NCI-H1105 treated with DMSO at 0.1 percent for 48 hours (cell line): ENCODE data around the gene MRM2.

Experiments
- DNase-seq: peaks from one replicate; lab custom pipeline; 2025; lab: John Stamatoyannopoulos, UW

Gene MRM2

GRCh38 chr7:2247141-2247995 lies 5.4 kb upstream of the MRM2 start:
- no peak for DNase-seq

GRCh38 chr7:2245883-2246675 lies 4.1 kb upstream of the MRM2 start:
- no peak for DNase-seq

GRCh38 chr7:2244404-2244995 lies 2.5 kb upstream of the MRM2 start:
- no peak for DNase-seq

- no peak for DNase-seq
Observed at GRCh38 chr7:2243458-2243857, 1.5 kb upstream of the MRM2 start.

GRCh38 chr7:2242541-2243429 lies 780 bp upstream of the MRM2 start:
- DNase-seq, result peak; percentile 22

GRCh38 chr7:2239242-2239641 lies 2.8 kb downstream of the MRM2 start:
- DNase-seq, result no peak

- DNase-seq, result no peak
Observed at GRCh38 chr7:2237109-2237602, 4.8 kb downstream of the MRM2 start.

GRCh38 chr7:2233926-2234325 lies 8.1 kb downstream of the MRM2 start:
- DNase-seq, result no peak

- peak; percentile 84 for DNase-seq
Observed at GRCh38 chr7:2232766-2233520, 9.1 kb downstream of the MRM2 start, which contains the start of gene MAD1L1. TSS of gene MAD1L1 (minus strand) at chr7:2232945. CDS start at chr7:2230133, 2,812 bp downstream.

- peak; percentile 25 for DNase-seq
Observed at GRCh38 chr7:2231992-2232765, 9.8 kb downstream of the MRM2 start.

GRCh38 chr7:2230882-2231281 lies 11.1 kb downstream of the MRM2 start:
- no peak for DNase-seq

- no peak for DNase-seq
Observed at GRCh38 chr7:2230226-2230625, 11.8 kb downstream of the MRM2 start.

GRCh38 chr7:2229467-2229866 lies 12.5 kb downstream of the MRM2 start:
- DNase-seq, result no peak

- no peak for DNase-seq
Observed at GRCh38 chr7:2228921-2229320, 13.1 kb downstream of the MRM2 start.

- DNase-seq, result no peak
Observed at GRCh38 chr7:2227699-2228098, 14.3 kb downstream of the MRM2 start.

- DNase-seq, result no peak
Observed at GRCh38 chr7:2225830-2226229, 16.2 kb downstream of the MRM2 start.

GRCh38 chr7:2225336-2225735 lies 16.7 kb downstream of the MRM2 start:
- DNase-seq, result no peak

GRCh38 chr7:2224934-2225333 lies 17.1 kb downstream of the MRM2 start:
- no peak for DNase-seq

GRCh38 chr7:2224491-2224928 lies 17.5 kb downstream of the MRM2 start:
- no peak for DNase-seq

GRCh38 chr7:2223321-2223720 lies 18.7 kb downstream of the MRM2 start:
- DNase-seq, result no peak
